ENCODE data around the gene C1QL4. TPM values are rescaled to one million over a fixed set of nuclear protein-coding genes. Genes with fewer than 3 reads are reported as not detected.

Gene C1QL4
- total and polyA plus RNA-seq, 11 donors: not detected

DNA sequence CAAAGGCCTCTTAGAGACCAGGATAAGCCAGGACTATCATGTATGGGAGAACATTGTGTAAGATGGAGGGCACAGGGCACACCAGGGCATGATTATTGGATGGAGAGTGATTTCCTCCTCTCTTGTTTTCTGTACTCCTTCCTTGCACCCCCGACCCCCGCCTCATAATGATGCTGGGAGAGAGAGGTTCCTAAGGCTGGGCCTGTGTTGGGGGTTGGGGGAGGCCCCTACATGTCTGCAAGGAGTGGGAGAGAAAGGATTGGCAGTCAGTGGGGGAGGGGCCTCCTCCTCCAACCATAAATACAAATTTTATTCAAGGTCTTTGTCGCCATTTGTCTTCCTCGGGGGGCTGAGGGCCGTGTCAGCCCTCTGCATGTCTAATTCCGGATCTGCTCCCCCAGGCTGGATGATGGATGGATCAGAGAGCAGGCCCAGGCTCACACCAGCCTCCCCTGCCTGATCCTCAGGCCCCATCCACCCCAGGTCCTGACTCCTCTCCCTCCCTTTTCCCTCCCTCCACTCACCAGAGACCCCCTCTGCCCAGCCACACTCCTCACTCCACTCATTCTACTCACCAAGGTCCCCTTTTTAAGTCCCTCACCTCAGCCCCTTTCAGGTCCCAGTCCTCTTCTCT lies 2.0 kb upstream of the C1QL4 start:
- TF ChIP-seq, protein P1, sequence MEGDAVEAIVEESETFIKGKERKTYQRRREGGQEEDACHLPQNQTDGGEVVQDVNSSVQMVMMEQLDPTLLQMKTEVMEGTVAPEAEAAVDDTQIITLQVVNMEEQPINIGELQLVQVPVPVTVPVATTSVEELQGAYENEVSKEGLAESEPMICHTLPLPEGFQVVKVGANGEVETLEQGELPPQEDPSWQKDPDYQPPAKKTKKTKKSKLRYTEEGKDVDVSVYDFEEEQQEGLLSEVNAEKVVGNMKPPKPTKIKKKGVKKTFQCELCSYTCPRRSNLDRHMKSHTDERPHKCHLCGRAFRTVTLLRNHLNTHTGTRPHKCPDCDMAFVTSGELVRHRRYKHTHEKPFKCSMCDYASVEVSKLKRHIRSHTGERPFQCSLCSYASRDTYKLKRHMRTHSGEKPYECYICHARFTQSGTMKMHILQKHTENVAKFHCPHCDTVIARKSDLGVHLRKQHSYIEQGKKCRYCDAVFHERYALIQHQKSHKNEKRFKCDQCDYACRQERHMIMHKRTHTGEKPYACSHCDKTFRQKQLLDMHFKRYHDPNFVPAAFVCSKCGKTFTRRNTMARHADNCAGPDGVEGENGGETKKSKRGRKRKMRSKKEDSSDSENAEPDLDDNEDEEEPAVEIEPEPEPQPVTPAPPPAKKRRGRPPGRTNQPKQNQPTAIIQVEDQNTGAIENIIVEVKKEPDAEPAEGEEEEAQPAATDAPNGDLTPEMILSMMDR (IDR thresholded peaks at IDR 0.05): no peak
- intact Hi-C loops (cut with DNase I): loop anchor here in 6 of 10 donors (2.0 to 5.0 kb wide), 3 partner anchors 47 to 52 kb away; no protein-coding TSS in a partner anchor
- DNase-seq (no peak), ATAC-seq (no peak)
- Histone ChIP-seq H3K27ac (no peak overlapping the region), H3K36me3 (no peaks in the 10 kb centered on the region), H3K9me3 (no peaks in the 10 kb centered on the region), H3K4me1 (peaks cover 6 to 41% (median 21%) of the 10 kb centered on the region in 12 donors), H3K27me3 (peaks cover 31 to 86% (median 57%) of the 10 kb centered on the region in 9 donors), H3K4me3 (no peak overlapping the region)
- 70 to 82% (median 78%) methylated on average over 6 of the region's 6 CpGs for WGBS, 4 donors

DNA sequence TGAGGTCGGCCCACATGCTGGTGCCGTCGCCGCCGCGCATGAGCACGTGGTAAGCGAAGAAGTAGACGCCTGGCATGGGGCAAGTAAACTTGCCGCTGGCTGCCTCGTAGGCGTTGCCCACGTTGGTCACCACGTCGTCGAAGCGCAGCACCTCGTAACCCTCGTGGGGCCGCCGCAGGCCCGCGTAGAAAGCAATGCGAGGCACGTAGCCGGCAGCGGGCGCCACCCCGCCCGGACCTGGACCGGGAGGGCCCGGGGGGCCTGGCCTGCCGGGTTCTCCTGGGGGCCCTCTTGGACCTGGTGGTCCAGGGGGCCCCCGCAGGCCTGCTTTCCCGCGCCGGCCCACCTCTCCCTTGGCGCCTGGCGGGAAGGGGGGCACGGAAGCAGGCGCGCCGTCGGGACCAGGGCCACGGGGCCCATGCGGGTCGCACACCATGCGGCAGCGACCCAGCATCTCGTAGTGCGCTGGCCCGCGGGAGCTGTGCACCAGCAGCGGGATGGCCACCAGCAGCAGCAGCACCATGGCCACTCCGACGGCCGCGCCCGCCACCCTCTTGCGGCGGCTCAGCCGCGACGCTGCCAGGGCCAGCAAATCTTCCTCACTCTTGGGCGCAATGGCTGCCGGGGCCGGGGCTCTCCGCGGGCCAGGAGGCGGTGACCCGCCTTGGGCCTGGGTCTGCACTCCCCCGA lies 888 bp downstream of the C1QL4 start:
- H3K36me3 ChIP-seq: no peaks in the 10 kb centered on the region
- WGBS, 4 donors: 8 to 11% (median 9%) methylated on average over 15 to 72 of the region's 72 CpGs
- TF ChIP-seq, protein P1 (IDR thresholded peaks at IDR 0.05): no peak
- TF ChIP-seq POLR2A (IDR thresholded peaks at IDR 0.05): no peak
- no peak overlapping the region for H3K27ac ChIP-seq
- intact Hi-C loops (cut with DNase I): loop anchor here in 5 of 10 donors (5.0 kb wide), 2 partner anchors 44 to 49 kb away; no protein-coding TSS in a partner anchor
- DNase-seq (no peak), ATAC-seq (no peak)
- peaks cover 29 to 81% (median 53%) of the 10 kb centered on the region in 9 donors for H3K27me3 ChIP-seq
- peak overlapping the region in 3 of 12 donors; percentile 5 to 50 (median 28) for H3K4me3 ChIP-seq
- H3K9me3 ChIP-seq: no peaks in the 10 kb centered on the region
- peaks cover 0 to 31% (median 7%) of the 10 kb centered on the region in 12 donors for H3K4me1 ChIP-seq

DNA sequence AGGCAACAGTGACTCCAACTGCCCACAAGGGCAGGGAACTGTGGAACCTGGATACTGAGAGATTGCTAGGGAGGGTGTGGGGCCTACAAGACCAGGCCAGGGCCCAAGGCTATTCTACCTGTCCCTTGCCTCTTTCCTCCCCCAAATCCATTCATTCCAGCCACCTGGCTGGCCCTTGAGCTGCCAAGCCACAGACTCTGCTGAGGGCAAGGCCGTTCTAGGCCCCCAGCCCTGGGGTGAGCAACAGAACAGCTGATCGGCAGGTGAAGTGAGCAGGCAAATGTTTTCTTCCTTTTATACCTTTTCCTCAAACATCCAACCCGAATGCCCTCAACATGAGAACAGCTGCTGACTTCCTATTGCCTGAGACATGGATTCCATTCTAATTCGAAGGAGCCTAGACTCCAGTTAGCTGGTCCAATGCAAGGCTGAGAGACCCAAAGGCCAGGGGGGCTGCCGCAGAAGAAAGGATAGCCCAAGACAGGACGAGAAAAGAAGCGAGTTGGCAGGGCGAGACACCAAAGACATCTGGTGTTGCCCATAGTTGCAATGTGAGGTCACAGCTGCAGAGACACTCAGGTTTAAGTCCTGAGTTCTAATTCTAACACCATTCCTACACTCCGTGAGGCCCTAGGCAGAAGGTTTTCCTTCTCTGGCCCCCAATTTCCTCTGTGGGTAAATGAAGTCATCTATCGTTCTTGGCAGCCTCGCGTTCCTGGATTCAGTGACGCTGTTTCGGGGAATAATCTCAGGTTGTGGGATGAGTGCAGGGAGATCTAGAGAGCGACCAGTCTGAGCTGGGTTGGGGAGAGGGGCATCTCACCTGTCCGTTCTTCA lies 1.7 kb downstream of the C1QL4 start:
- intact Hi-C loops (cut with DNase I): loop anchor here in 5 of 10 donors (5.0 kb wide), 2 partner anchors 43 to 48 kb away; no protein-coding TSS in a partner anchor
- TF ChIP-seq, protein P1 (IDR thresholded peaks at IDR 0.05): no peak
- 59 to 66% (median 61%) methylated on average over 15 to 16 of the region's 16 CpGs for WGBS, 4 donors

More for the DNA sequence above, 1.7 kb downstream of the C1QL4 start:
- Histone ChIP-seq H3K27ac (no peak overlapping the region), H3K27me3 (peaks cover 29 to 75% (median 51%) of the 10 kb centered on the region in 9 donors), H3K4me3 (peak overlapping the region in 1 of 12 donors; percentile 28), H3K9me3 (no peaks in the 10 kb centered on the region), H3K36me3 (no peaks in the 10 kb centered on the region), H3K4me1 (peaks cover 0 to 31% (median 7%) of the 10 kb centered on the region in 12 donors)
- ATAC-seq (no peak), DNase-seq (no peak)

Data from heart left ventricle (tissue), 16 donors.